ENCODE data around the gene MPL.

The MPL gene

GRCh38 chr1:43312663-43313515 lies 24.7 kb upstream of the MPL start:
- Histone ChIP-seq H3K36me3 (ENCODE audit: control insufficient read depth, insufficient read depth, low read length) (no peaks in the 10 kb centered on the region), H3K9ac (no peak overlapping the region), H3K27ac (no peak overlapping the region), H2AFZ (no peak overlapping the region), H3K4me2 (ENCODE audit: low read length) (no peak overlapping the region), H3K4me1 (peaks cover 2% of the 10 kb centered on the region), H3K9me3 (ENCODE audit: control insufficient read depth, low read length) (no peaks in the 10 kb centered on the region), H3K79me2 (no peaks in the 10 kb centered on the region), H3K4me3 (ENCODE audit: low read depth, low read length) (no peak overlapping the region), H3K27me3 (ENCODE audit: control insufficient read depth, insufficient read depth, low read length) (no peaks in the 10 kb centered on the region)
- TF ChIP-seq CTCF (IDR thresholded peaks at IDR 0.05): no peak

- H3K27me3 ChIP-seq (ENCODE audit: control insufficient read depth, insufficient read depth, low read length): no peaks in the 10 kb centered on the region
Measured at GRCh38 chr1:43313771-43314170, 23.8 kb upstream of the MPL start.

GRCh38 chr1:43314233-43314632 lies 23.4 kb upstream of the MPL start:
- Histone ChIP-seq H3K9me3 (ENCODE audit: control insufficient read depth, low read length) (no peaks in the 10 kb centered on the region), H3K4me3 (ENCODE audit: low read depth, low read length) (no peak overlapping the region), H3K4me2 (ENCODE audit: low read length) (no peak overlapping the region), H3K27me3 (ENCODE audit: control insufficient read depth, insufficient read depth, low read length) (no peaks in the 10 kb centered on the region), H3K79me2 (no peaks in the 10 kb centered on the region), H2AFZ (no peak overlapping the region), H3K27ac (no peak overlapping the region), H3K4me1 (peaks cover 2% of the 10 kb centered on the region), H3K9ac (no peak overlapping the region), H3K36me3 (ENCODE audit: control insufficient read depth, insufficient read depth, low read length) (no peaks in the 10 kb centered on the region)
- no peak for TF ChIP-seq CTCF (IDR thresholded peaks at IDR 0.05)

More at GRCh38 chr1:43313771-43314170, 23.8 kb upstream of the MPL start:
- Histone ChIP-seq H3K4me3 (ENCODE audit: low read depth, low read length) (no peak overlapping the region), H2AFZ (no peak overlapping the region), H3K9me3 (ENCODE audit: control insufficient read depth, low read length) (no peaks in the 10 kb centered on the region), H3K4me2 (ENCODE audit: low read length) (no peak overlapping the region), H3K9ac (no peak overlapping the region), H3K4me1 (peaks cover 2% of the 10 kb centered on the region), H3K79me2 (no peaks in the 10 kb centered on the region), H3K36me3 (ENCODE audit: control insufficient read depth, insufficient read depth, low read length) (no peaks in the 10 kb centered on the region), H3K27ac (no peak overlapping the region)
- TF ChIP-seq CTCF (IDR thresholded peaks at IDR 0.05): no peak

GRCh38 chr1:43315481-43315880 lies 22.1 kb upstream of the MPL start:
- Histone ChIP-seq H3K79me2 (no peaks in the 10 kb centered on the region), H3K36me3 (ENCODE audit: control insufficient read depth, insufficient read depth, low read length) (no peaks in the 10 kb centered on the region)
- TF ChIP-seq CTCF (IDR thresholded peaks at IDR 0.05): no peak

More at GRCh38 chr1:43315481-43315880, 22.1 kb upstream of the MPL start:
- Histone ChIP-seq H2AFZ (no peak overlapping the region), H3K9ac (no peak overlapping the region), H3K9me3 (ENCODE audit: control insufficient read depth, low read length) (no peaks in the 10 kb centered on the region), H3K27ac (no peak overlapping the region), H3K4me2 (ENCODE audit: low read length) (no peak overlapping the region), H3K27me3 (ENCODE audit: control insufficient read depth, insufficient read depth, low read length) (no peaks in the 10 kb centered on the region), H3K4me3 (ENCODE audit: low read depth, low read length) (no peak overlapping the region), H3K4me1 (peaks cover 2% of the 10 kb centered on the region)
